NCI-H82 treated with DMSO at 0.1 percent for 48 hours (cell line): ENCODE data around the gene YTHDC1.
"Not testable (repeated sequence)": the region's sequence is repeated elsewhere in the genome, so short reads cannot be mapped to it uniquely, and the experiment has no call there.

Source experiments
- DNase-seq: peaks from one replicate; lab custom pipeline; 2025; ENCODE audit not compliant: unreplicated experiment; lab: John Stamatoyannopoulos, UW

YTHDC1 gene

DNA sequence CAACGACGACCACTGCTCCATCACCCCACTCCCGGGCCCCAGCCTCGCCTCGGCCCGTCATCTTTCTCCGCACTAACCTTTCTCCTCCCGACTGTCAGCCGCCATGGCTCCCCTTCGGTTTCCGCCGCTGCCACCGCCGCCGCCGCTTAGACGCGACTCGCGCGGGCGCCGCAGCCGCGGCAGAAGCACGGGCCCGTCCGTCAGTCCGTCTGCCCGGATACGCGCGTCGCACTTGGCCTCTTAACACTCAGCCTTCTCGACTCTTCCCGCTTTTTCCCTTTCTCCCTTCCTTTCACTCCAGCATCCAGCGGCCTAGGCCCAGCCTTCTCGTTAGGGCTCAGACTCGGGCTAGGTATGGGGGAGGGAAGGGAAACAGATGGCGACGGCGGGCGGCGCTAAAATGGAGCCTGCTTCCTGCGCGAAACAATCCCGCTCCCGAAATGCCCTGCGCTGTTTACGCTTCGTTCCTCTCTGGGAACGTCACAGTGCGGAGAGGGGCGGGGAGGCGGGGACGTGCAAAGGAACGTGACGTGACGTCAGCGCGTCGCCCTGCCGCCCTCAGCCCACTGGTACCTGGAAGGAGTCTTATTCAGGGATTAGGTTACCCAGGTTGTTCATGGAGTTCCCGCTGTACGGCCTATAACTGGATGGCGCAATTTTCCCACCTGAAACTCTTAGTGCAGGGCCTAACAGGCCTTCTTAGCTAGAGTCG, at the start of gene YTHDC1:
YTHDC1 (minus strand) TSS at position 442 of the 712 bp plus-strand sequence; CDS start at position 105, 337 bp downstream.
- peak; percentile 80 for DNase-seq

DNA sequence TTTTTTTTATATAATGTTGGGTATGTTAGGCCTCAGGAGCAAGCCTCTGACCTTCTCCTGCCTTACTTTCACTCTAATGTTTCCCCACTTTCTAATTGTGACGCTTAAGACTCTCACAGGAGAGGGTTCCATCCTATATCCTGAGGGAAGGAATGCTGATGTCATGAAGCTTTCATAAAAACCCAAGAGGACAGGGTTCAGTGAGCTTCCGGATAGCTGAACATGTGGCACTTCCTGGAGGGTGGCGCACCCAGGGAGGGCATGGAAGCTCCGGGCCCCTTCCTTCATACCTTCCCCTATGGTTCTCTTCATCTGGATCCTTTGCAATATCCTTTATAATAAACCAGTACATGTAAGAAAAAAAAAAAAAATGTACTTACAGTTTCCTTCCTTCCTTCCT, 49.4 kb upstream of the YTHDC1 start:
- DNase-seq = no peak

DNA sequence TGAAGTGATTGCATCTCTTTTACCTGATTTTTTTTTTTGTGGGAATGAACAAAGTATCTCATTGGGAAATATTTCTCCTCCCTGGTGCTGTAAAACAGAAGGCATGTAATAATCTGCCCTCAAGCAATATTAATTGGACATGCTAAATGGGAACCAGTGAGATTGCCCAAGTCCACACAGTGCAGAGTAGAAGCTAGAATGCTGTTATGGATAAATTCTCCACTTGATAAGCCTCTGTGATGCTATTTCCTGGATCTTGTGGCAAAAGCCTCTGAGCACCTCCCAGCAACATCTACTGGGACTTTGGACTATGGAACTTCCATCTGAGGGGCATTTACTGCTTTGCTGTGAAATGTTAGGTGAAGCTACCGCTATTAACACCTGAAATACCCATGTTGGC, 46.9 kb upstream of the YTHDC1 start:
- no peak for DNase-seq

DNA sequence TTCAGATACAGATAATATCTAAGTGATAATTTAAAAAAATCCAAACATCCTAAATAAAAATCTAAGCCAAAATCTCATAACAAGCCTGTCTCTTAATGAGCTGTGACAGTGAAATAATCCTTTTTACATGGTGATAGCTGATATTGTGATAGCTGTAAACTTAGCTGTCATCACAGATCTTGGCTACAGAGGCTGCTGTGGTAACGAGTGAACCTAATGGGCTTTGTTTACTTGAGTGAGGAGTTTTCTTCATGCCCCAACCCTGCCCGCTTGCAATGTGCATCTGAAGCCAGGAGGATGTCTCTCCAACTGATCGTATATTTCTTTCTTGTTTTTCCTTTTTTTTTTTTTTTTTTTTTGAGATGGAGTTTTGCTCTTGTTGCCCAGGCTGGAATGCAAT, 41.5 kb upstream of the YTHDC1 start:
- DNase-seq = no peak

DNA sequence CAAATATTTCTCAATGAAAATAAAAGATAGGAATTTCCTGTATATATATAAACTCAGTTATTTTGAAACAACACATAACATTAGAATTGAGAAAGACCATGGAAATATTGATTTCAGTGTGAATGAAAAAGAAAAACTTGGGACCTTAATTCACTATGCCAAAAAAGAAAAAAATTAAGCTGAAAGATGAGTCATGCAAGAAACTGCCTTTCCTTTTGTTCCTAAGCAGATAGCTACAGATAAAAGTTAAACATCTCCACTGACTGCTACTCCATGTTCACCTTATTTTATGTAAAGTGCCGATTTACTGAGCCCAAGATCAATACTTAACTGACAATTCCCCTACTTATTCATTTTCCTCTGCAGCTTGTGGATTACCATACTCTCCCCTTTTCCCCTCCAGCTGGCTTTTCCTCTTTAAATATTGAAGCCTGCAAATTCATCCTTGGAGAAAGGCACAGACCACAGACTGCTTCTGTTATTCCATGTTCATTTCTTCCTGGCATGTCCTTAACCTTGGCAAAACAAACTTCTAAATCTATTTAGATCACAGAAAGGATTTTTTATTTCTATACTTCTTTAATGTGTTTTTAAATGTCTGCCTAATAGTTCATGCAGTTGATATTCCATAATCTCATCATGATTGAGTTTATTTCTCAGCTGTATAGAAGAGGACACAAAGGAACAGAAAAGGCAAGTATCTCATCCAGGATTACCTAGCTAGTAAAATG, 40.5 kb upstream of the YTHDC1 start:
- DNase-seq = no peak

DNA sequence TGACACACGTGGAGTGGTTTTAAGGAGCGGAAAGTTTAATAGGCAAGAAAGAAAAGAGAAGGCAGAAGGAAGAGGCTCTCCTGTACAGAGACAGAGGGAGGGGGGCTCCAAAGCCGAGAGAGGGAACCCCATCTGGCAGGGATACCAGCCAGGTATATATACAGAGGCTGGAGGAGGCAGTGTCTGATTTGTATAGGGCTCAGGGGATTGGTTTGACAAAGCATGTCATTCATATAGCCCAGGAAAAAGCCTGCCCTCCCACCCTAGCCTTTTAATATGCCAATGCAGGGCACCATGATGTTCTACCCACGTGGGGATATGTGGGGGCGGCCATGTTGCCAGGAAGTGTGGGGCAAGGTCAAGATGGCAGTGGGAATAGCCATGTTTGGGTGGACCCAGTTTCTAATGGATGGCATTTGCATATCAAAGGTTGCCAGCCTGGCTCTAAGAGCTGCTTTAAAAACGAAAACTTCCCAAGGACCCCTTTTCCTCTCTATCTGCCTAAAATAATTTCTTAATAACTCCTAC, 39.6 kb upstream of the YTHDC1 start:
- DNase-seq = not testable (repeated sequence)

DNA sequence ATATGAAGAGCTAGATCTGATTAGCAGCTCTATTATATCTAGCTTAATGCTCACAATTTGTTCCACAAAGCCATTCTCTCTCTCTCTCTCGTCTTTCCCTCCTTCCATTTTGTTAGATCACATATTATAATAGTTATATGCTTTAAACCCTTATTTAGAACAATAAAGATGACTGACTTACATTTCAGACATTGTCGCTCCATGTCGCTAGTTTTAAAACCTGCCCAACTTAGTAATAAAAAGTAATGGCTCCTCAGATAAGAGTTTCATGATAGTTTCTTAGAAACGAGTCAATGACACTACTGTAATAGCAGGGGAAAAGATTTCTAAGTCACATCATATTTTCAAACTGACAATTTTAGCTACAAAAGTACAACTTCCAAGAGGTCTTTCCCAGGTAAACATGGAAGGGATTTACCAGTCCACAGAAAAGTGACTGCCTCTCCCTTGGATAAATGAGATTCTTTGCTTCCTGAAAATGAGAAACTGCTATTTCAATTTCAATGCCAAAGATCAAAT, 38.5 kb upstream of the YTHDC1 start:
- no peak for DNase-seq

DNA sequence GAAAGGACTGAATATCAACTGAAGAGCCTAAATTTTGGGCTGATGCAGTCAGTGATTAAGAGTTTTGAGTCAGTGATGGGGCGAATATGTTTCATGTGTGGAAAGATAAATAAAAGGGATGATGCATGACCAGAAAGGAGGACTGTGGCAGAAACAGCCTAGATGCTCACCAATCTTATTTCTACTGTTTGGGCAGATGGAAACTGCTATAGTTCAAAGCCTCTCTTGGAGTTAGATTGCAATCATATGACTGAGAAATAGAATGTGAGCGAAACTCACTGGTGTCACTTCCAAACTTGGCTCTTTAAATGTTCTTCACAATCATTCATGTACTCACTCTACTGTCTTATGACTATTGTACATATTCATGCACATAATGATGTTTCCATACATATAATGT, 35.4 kb upstream of the YTHDC1 start:
- DNase-seq = no peak

DNA sequence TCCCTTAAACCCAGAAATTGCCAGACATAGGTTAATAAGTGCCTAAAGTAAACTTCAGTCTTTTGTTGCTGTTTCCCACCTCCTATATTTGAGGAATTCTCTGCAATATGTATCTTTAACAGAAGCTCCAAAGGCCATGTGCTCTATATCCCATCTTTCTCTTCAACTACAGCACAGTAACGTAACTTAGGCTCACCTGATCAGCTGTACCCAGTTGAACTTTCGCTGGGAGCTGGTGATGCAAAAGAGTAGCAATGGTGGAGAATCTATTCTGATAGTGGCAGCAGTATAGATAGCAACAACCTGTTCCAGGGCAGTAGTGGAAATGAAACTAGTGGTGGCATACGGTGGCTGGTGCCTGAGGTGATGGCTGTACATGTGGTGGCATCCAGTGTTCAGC, 33.2 kb upstream of the YTHDC1 start:
- DNase-seq = no peak

DNA sequence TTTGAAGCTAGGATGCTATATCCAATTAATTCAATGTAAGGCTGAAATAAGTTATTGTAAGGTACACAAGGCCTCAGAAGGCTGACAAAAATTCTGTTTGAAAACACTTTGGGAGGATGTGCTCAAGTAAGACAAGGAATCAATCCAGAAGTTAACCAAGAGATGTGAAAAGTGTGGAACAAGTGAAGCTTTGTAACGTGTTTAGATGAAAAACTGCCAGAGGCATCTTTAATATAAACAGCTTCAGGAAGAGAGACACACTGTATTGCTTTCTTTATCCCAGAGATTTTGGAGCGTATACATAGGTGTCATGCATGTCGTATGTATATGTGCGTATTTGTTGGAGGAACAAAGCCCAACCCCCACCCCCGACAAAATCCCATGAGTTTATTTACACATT, 28.3 kb upstream of the YTHDC1 start:
- DNase-seq = no peak

DNA sequence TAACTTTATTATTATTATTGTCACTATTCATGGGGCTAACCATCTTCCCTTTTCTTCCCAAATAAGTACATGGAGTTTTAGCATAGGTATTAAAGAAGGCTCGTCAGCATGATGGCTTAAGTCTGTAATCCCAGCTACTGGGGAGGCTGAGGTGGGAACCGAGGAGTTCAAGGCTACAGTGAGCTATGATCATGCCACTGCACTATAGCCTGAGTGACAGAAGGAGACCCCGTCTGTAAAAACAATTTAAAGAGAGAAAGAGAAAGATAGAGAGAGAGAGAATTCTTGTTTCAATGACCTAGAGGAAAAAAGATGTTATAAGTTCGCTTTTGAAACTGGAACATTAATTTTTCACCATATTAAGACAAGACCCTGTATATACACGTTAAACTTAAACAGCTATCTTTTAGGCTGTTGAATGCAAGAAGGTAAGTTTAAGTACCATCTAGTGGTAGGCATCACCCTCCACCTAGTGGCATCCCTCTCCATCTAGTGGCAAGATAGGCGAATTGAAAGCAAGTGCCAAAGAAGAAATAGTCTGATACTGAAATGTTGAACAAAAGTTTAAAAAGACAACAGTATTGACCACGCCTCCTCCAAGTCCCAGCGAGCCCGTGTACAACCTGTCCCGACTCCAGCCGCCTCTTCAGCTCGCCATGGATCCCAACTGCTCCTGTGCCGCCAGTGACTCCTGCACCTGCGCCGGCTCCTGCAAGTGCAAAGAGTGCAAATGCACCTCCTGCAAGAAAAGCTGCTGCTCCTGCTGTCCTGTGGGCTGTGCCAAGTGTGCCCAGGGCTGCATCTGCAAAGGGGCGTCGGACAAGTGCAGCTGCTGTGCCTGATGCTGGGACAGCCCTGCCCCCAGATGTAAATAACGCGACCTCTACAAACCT, 26.0 kb upstream of the YTHDC1 start:
- DNase-seq = peak; percentile 3

DNA sequence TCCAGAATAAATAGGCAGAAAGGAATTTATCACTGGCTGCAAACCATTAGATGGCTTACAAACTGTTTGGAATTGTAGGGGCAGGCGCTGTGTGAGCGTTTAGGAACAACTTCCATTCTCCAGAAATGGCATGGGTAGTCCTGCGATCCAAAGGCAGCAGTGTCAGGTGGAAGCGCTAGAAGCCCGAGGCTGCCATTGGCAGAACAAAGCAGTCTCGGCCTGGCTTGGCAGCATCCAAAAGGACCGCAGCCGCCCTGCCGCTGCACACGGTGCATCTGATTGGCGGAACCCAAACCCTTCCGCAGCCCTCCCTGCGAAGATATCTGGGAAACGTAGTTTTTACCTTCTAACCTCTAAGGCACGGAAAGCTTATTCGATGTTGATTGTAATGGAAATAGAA, 23.6 kb upstream of the YTHDC1 start:
- DNase-seq = no peak

DNA sequence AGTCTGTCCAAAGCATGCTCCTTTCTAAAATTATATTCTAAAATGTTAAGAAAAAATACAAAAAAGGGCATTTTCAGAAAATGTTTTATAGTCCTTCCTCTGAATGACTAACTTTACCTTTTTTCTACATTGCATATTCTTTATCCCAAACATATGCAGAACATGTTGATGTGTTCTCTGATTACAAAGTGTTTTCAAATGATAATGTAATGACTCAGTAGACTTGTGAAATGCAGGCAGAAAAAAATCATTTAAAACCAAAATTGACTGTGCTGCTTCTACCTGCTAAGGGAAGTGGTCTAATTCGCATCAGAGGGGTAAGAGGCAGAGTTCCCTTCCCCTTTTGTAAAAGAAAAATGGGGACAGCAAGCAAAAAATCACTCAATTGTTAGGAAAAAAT, 22.7 kb upstream of the YTHDC1 start:
- DNase-seq = no peak

DNA sequence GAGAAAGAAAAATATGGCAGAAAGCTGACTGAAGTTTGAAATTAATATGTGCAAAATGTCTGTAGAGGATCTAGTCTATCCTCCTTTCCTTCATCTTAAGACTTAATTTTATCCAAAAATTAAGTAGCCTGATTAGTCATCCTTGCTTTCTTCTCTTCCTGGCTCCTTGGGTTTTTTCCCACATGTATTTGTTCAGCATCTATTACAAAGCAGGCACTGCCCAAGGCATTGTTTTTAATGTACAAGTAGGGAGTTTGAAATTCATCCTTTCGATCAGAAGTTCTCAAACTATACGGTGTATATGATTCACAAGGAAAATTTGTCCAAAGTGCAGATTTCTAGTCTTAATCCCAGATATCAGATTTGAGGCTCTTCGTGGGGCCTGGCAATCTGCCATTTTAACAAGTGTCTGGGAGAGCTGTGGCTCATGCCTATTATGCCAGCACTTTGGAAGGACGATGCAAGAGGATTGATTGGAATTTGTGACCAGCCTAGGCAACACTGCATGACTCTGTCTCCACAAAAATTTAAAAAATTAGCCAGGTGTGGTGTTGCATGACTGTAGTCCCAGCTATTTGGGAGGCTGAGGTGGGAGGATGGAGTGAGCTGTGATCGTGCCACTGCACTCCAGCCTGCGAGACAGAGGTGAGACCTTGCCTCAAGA, 19.4 kb upstream of the YTHDC1 start:
- no peak for DNase-seq

DNA sequence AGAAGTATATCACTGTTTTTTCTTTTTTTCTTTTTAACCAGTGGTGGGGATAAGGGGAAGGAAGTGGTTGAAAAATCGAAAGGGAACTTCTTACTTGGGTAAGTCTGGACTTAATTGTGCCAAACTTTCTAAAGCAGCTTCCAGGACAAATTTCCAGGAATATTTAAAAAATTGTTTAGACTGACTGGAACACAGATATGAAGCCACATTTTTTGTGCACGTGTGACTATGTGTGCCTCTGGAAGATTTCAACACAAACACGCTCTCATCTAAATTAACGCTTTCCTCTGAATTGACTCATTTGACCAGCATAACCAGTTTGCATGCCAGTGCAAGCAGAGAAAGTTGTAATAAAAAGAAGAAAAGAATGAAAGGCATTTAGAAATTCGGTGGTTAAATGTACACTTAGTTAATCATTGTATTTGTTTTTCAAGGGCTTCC, 18.8 kb upstream of the YTHDC1 start:
- DNase-seq = no peak

DNA sequence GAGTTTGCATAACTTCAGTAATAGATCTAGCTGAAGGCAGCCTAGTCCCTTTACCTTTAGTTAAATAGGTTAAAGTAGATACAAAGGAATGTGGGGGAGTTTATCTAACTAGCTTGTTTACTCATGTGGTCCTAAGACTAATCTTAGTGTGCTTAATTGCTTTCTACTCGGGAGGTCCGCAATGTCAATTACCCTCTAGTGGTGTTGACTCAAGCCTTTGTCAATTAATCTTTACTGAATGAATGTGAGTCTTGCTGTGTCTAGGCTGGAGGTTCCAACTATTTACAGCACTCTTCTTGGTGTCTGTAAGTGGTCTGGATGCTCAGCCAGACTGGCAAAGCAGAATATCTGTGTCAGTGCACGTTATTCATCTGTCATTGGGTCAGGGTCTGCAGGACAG, 17.9 kb upstream of the YTHDC1 start:
- DNase-seq = no peak

DNA sequence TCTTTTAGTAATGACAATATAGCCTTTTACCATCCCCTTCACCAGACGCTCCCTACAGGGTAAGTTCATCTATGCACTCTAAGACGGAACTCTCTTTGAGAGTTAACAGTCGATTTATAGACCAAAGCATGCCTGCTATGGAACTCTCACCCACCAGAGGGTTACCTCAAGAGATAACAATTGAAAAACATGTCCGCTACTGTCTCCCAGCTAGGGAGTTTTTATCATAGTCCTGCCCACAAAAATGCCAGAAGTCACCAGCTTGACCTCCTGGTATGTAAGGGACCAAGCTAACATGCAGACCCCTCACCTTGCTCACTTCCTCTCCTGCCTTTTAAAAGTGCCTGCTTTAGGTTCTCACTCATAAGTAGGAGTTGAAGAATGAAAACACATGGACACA, 16.7 kb upstream of the YTHDC1 start:
- DNase-seq = no peak

DNA sequence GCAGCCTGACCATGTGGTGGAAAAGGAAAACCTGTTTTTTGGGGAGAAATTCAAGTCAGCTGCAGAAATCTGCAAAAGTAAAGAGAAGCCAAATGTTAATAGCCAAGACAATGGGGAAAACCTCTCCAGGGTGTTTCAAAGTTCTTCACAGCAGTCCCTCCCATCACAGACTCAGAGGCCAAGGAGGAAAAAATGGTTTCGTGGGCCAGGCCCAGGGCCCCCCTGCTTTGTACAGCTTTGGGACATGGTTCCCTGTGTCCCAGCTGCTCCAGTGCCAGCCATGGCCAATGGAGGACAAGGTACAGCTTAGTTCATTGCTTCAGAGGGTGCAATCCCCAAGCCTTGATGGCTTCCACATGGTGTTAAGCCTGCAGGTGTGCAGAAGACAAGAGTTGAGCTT, 15.2 kb upstream of the YTHDC1 start:
- DNase-seq = no peak

DNA sequence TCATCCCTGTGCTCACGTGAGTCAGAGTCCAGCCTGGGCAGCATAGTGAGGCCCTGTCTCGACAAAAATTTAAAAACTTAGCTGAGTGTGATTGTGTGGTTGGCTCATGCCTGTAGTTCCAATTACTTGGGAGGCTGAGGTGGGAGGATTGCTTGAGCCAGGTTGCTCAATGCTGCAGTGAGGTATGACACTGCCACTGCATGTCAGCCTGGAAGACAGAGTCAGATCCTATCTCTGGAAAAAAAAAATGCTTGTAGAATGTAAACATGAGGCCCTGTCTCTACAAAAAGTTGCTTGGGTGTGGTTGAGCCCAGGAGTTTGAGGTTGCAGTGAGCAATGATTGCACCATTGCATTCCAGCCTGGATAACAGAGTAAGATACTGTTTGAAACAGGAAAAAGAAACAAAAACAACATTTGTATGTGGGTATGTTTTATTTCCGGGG, 11.3 kb upstream of the YTHDC1 start:
- DNase-seq = no peak

DNA sequence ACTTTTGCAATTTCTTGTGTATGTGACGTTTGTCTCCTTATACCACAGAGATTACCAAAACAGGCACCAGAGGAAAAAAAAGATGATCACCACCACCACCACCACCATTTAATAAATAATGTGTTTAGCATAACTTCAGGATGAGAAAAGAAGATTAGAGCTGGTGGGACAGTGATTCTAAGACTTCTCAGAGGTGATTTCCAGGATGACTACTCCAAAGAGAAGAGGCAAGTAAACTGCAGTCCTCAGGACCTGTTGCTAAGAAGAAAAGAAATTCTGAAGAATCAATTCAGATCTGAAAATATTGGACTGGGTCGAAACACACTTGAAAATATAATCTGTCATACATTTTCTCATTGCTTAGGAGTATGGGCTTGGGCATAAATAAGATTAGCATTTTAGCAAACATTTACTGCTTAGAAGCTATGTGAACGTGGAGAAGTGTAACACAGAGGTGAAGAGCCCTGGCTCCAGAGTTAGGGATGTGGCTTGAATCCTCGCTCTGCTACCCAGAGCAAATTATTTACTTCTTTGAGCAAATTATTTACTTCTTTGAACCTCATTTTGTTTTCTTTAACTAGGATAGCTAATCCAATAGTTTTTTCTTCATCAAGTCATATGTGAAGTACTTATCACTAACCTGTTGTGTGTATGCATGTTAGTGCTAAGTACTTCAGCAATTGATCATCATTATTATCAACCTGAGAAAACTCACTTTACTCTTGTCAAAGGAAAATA, 10.5 kb upstream of the YTHDC1 start:
- no peak for DNase-seq
